WTC11 (cell line): ENCODE measurements around the gene RANGAP1.

Source experiments
- ESRRA ChIP-seq: sonication (generic); formaldehyde crosslinking; IDR thresholded peaks from 2 replicates; pipeline ENCODE4 v1.8.1; 2022; ENCODE audit warnings: mild to moderate bottlenecking, missing genetic modification reagents, borderline replicate concordance
- GTF2I ChIP-seq: fragments of 250-450 bp; sonication (Bioruptor Pico); conservative IDR thresholded peaks from 2 replicates; pipeline ENCODE4 v1.4.0; 2021; ENCODE audit warnings: mild to moderate bottlenecking
- NFYB ChIP-seq: sonication (generic); formaldehyde crosslinking; conservative IDR thresholded peaks from 2 replicates; pipeline ENCODE4 v1.8.0; 2022; ENCODE audit warnings: low read depth, missing genetic modification reagents
- SP1 ChIP-seq: sonication (generic); formaldehyde crosslinking; conservative IDR thresholded peaks from 2 replicates; pipeline ENCODE4 v1.8.1; 2022; ENCODE audit warnings: missing genetic modification reagents
- ZBTB21 ChIP-seq: sonication (generic); formaldehyde crosslinking; IDR thresholded peaks from 2 replicates; pipeline ENCODE4 v1.8.1; 2023; ENCODE audit warnings: mild to moderate bottlenecking, missing genetic modification reagents, borderline replicate concordance
- ZNF121 ChIP-seq: sonication (generic); formaldehyde crosslinking; IDR thresholded peaks from 2 replicates; pipeline ENCODE4 v1.8.0; 2023; ENCODE audit warnings: missing genetic modification reagents
- TF ChIP-seq, protein P1 (sequence below): sonication (generic); formaldehyde crosslinking; IDR thresholded peaks from 2 replicates; pipeline ENCODE4 v1.8.1; 2023; ENCODE audit warnings: mild to moderate bottlenecking, missing genetic modification reagents, moderate library complexity
- TF ChIP-seq, protein P2 (sequence below): fragments of 200-600 bp; IDR thresholded peaks from 2 replicates; pipeline ENCODE4 v1.8.0; 2022; ENCODE audit warnings: antibody characterized with exemption
- TF ChIP-seq, protein P3 (sequence below): sonication (generic); formaldehyde crosslinking; IDR thresholded peaks from 2 replicates; pipeline ENCODE4 v1.8.1; 2022; ENCODE audit warnings: low read depth, missing genetic modification reagents, borderline replicate concordance
- TF ChIP-seq, protein P4 (sequence below): sonication (generic); formaldehyde crosslinking; IDR thresholded peaks from 2 replicates; pipeline ENCODE4 v1.8.0; 2022; ENCODE audit warnings: mild to moderate bottlenecking, missing genetic modification reagents
- TF ChIP-seq, protein P5 (sequence below): sonication (generic); formaldehyde crosslinking; IDR thresholded peaks from 2 replicates; pipeline ENCODE4 v1.8.1; 2022; ENCODE audit warnings: mild to moderate bottlenecking, missing genetic modification reagents, moderate library complexity, borderline replicate concordance
- TF ChIP-seq, protein P6 (sequence below): sonication (generic); formaldehyde crosslinking; IDR thresholded peaks from 2 replicates; pipeline ENCODE4 v1.8.1; 2023; ENCODE audit warnings: mild to moderate bottlenecking, missing genetic modification reagents

DNA sequence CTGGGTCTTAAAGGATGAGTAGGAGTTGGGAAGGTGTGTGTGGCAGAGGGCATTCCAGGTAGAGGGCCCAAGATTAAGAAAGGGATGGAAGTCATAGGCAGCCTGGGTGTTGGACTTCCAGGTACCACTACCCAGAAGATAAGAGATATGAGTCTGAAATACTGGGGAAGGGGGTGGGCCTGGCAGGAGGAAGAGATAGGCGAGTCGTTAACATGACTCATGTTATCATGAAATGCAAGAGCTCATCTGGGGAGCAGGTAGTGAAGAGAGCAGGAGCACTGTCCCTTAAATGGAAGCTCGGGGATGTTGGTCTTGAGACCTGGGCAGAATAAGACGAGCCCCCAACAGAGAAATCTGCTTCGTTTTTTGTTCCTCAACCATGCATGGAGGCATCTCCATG is 25.5 kb upstream of the RANGAP1 start:
- TF ChIP-seq, protein P1, sequence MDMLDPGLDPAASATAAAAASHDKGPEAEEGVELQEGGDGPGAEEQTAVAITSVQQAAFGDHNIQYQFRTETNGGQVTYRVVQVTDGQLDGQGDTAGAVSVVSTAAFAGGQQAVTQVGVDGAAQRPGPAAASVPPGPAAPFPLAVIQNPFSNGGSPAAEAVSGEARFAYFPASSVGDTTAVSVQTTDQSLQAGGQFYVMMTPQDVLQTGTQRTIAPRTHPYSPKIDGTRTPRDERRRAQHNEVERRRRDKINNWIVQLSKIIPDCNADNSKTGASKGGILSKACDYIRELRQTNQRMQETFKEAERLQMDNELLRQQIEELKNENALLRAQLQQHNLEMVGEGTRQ = no peak
- TF ChIP-seq, protein P2, sequence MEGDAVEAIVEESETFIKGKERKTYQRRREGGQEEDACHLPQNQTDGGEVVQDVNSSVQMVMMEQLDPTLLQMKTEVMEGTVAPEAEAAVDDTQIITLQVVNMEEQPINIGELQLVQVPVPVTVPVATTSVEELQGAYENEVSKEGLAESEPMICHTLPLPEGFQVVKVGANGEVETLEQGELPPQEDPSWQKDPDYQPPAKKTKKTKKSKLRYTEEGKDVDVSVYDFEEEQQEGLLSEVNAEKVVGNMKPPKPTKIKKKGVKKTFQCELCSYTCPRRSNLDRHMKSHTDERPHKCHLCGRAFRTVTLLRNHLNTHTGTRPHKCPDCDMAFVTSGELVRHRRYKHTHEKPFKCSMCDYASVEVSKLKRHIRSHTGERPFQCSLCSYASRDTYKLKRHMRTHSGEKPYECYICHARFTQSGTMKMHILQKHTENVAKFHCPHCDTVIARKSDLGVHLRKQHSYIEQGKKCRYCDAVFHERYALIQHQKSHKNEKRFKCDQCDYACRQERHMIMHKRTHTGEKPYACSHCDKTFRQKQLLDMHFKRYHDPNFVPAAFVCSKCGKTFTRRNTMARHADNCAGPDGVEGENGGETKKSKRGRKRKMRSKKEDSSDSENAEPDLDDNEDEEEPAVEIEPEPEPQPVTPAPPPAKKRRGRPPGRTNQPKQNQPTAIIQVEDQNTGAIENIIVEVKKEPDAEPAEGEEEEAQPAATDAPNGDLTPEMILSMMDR = no peak
- no peak for TF ChIP-seq ZBTB21
- TF ChIP-seq ZNF121 (CRISPR knock-in tag) = no peak
- TF ChIP-seq, protein P3, sequence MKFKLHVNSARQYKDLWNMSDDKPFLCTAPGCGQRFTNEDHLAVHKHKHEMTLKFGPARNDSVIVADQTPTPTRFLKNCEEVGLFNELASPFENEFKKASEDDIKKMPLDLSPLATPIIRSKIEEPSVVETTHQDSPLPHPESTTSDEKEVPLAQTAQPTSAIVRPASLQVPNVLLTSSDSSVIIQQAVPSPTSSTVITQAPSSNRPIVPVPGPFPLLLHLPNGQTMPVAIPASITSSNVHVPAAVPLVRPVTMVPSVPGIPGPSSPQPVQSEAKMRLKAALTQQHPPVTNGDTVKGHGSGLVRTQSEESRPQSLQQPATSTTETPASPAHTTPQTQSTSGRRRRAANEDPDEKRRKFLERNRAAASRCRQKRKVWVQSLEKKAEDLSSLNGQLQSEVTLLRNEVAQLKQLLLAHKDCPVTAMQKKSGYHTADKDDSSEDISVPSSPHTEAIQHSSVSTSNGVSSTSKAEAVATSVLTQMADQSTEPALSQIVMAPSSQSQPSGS = no peak
- TF ChIP-seq, protein P4, sequence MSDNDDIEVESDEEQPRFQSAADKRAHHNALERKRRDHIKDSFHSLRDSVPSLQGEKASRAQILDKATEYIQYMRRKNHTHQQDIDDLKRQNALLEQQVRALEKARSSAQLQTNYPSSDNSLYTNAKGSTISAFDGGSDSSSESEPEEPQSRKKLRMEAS = no peak
- no peak for TF ChIP-seq SP1 (CRISPR knock-in tag)
- no peak for TF ChIP-seq NFYB
- TF ChIP-seq, protein P5, sequence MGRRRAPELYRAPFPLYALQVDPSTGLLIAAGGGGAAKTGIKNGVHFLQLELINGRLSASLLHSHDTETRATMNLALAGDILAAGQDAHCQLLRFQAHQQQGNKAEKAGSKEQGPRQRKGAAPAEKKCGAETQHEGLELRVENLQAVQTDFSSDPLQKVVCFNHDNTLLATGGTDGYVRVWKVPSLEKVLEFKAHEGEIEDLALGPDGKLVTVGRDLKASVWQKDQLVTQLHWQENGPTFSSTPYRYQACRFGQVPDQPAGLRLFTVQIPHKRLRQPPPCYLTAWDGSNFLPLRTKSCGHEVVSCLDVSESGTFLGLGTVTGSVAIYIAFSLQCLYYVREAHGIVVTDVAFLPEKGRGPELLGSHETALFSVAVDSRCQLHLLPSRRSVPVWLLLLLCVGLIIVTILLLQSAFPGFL (CRISPR knock-in tag) = no peak
- TF ChIP-seq, protein P6, sequence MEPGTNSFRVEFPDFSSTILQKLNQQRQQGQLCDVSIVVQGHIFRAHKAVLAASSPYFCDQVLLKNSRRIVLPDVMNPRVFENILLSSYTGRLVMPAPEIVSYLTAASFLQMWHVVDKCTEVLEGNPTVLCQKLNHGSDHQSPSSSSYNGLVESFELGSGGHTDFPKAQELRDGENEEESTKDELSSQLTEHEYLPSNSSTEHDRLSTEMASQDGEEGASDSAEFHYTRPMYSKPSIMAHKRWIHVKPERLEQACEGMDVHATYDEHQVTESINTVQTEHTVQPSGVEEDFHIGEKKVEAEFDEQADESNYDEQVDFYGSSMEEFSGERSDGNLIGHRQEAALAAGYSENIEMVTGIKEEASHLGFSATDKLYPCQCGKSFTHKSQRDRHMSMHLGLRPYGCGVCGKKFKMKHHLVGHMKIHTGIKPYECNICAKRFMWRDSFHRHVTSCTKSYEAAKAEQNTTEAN (CRISPR knock-in tag) = no peak
- TF ChIP-seq GTF2I (CRISPR knock-in tag) = no peak
- TF ChIP-seq ESRRA = no peak
